Stimulated activated CD8-positive, alpha-beta memory T cell treated with anti-CD3 and anti-CD28 coated beads, Interleukin-7, amount 100 ng/mL, for 4 hours (primary cell): ENCODE results near the gene SLC12A5.
A peak's percentile ranks its signal among the peaks of the same experiment; 100 is the strongest.
"Not testable (repeated sequence)": the region's sequence is repeated elsewhere in the genome, so short reads cannot be mapped to it uniquely, and the experiment has no call there.

Experiments used
- DNase-seq, 2 donors: peaks; one replicate each; pipeline ENCODE4 v3.0.0-alpha.2; 2020; ENCODE audit warnings: low read depth in 2 of 2

The SLC12A5 gene

DNA sequence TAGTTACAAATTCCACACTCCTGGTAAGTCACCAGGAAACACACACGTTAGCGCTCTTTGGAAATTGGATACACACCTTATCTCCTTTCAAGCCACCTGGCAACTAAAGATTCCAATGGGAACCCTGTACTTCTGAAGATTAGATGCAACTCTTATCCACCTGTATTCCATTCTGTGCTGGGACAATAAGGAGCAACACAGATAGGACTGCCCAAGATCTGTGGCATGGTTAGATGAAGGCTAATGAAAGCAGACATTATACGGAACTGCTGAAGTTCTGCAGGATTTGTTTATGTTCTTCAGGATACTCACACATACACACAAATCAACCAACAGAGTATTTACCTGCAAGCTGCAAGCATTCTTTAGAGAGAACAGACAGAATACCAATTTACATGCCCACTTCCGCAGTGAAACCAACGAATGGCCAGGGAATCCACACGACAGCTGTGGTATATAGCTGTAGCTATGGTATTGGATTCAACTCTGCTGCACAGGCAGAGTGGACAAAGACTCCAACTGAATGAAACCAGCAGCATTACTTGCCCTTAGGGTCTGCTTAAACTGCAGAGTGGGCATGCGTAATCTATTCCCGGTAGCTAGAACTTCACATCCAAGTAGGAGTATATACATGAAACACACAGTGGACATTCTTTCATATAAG lies 48.8 kb downstream of the SLC12A5 start:
- no peak for DNase-seq

DNA sequence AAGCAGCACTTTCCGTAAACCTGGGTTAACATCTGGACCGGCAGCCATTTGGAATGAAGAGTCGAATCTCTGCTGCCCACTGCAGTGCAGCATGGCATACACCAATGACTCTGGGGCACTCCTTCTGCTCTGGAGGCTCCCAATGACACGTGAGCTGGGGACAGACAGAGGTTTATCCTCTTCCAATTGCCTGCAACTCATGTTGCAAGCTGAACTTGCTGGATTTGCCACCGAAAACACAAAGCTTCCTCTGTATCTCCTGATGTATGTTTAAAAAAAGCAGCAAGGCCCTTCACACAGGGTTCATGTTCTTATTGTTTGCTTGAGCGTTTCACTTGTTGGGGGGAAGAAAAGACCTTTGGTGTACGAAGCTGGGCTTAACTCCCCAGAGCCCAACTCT lies 49.9 kb downstream of the SLC12A5 start:
- no peak for DNase-seq

DNA sequence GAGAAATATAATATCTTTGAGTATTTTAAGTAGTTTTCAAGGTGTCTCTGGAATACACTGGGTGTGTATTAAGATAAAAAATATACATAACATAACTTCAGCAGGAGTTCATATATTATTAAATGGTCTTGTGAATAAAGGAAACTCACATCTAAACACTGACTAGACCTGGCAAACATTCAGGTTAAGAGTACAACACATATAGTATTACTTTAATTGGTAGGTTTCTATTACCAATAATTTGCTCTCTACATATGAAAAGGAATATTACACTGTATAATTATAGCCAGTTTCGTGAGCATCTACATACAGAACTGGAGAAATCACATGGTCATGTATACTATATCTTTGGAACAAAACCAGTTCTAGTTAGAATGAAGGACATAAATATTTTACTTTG lies 52.1 kb downstream of the SLC12A5 start:
- DNase-seq, result no peak

DNA sequence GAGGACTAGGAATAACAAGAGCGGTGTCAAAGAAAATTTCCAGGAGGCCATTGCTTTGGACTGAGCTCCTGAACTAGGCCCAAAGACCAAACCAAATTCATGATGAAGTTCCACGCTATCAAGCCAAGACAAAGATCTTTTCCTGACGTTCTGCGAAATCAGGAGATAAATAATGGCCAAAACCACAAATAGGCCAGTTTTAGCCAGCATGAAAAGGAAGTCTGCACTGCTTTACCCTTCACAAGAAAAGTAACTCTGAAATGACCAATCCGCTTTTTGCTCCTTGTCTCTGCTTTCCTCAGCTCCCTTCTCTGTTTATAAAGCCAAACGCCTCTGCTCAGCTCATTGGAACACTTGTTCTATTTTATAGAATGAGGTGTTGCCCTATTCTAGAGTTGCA lies 54.1 kb downstream of the SLC12A5 start:
- DNase-seq, result no peak

DNA sequence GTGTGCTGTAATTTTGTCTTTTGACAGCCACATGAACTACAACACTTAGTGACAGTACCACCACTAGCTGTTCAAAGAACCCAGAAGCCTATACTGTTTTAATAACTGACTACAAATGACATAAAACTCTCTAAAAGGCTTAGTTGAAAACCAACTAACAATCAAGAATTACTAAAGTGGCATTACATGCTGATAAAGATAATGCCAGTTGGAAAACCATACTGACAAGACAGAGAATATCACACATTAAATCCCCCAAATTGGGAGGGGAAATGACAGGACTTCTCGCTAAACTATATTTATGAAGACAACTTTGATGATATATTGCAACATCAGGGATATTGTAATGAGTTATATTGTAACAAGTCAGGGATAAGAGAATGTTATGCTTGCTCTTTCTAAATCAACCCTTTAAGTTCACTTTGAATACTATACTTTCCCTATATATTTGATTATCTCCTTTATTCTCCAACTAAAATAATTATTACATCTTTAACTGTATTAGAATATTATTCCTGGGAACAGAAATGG lies 54.6 kb downstream of the SLC12A5 start:
- DNase-seq, result no peak

DNA sequence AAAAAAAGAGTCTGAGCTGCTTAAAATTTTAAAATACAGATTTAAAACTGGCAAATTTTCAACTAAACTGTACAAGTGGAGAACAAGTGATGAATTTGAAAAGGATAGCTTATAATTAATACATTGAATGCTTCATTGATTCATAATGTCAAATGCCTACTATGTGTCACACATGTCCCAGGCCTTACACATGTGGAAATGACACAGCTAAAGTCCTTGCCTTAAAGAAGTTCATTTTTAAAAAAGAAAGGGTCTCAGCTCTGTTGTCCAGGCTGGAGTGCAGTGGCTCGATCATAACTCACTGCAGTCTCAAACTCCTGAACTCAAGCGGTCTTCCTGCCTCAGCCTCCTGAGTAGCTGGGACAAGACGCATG lies 55.8 kb downstream of the SLC12A5 start:
- DNase-seq, result no peak

DNA sequence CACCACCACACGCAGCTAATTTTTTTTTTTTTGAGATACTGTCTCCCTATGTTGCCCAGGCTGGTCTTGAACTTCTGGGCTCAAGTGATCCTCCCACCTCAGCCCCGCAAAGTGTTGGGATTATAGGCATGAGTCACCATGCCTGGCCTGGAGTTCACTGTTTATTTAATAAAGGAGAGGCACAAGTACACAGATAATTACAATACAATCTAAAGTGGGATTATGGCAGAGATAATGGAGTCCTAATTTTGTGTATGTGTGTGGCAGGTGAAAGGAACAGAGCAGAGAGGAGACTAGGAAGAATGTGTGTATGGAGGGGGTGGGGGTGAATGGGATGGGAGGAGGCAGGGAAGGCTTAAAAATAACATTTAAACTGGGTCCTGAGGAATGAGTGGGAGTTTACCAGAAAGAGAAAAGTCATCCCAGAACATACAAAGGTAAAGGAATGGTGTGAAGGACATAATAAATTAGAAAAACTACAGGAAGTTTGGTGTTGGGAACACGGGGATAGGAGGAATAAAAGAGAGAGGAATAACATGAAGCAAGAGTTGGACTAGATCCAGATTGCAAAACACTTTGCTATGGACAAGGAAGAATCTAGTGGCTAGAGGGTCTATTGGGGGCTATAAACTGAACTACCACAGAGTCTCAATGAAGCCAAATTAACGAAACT lies 56.3 kb downstream of the SLC12A5 start:
- DNase-seq, result no peak

DNA sequence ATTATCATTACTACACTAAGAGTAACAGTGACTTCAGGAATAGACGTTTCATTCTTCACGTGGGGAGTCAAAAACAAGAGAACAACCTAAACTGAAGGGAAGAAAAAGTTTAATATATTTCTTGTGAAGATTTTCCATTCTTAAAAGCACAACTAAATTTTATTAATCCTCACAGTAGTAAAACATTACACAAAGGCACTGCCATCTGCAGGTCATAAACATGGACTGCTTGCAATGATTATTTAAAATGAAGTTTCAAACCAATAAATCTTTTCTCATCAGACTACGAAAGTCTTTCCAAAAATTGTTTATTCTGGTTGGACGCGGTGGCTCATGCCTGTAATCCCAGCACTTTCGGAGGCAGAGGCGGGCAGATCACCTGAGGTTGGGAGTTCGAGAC lies 58.1 kb downstream of the SLC12A5 start:
- no peak for DNase-seq

DNA sequence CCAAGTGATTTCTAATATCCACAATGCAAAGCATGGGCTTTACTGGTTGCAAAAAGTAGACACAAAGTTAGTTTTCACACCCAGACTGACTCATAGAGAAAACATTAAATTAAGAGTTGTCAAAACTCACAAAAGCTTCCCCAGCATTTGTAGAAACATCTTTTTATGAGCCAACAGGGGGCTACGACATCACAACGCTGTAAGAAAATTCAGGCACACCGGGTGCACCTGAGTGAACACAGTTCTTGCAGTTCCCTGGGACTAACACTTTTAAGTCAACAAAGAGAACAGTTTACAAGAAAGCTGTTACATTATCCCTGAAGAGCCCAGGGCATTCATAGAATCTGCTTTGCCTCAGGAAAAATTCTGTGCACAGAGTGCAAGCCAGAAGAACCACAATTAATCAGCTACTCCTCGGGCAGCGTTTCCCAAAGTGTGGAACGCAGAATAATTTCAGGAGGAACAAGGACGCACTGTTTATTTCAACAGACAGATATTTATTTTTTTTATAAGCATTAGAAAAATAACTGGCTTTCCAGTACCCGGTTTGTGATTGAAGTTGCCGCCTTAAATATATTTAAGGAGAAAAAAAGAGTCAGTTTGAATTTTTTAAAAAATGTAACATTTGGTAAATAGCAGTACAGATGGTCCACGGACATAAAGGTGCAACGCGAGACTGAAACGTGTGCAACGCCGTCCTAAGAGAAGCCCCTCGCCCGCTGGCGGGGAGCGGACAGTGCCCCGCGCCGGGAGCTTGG lies 59.6 kb downstream of the SLC12A5 start:
- DNase-seq, result no peak

DNA sequence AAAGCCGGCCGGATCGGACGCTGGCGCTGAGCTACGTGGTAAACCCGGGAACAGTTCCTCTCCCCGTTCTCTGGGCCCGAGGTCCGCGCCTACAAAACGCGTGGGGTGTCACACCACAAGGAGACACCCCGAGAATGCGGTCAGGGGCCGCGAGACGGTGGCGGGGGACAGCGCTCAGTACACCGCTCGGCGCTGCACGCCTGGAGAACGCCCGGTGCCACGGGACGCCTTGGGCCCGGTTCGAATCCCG lies 60.1 kb downstream of the SLC12A5 start:
- peak; percentile 17 to 42 for DNase-seq

DNA sequence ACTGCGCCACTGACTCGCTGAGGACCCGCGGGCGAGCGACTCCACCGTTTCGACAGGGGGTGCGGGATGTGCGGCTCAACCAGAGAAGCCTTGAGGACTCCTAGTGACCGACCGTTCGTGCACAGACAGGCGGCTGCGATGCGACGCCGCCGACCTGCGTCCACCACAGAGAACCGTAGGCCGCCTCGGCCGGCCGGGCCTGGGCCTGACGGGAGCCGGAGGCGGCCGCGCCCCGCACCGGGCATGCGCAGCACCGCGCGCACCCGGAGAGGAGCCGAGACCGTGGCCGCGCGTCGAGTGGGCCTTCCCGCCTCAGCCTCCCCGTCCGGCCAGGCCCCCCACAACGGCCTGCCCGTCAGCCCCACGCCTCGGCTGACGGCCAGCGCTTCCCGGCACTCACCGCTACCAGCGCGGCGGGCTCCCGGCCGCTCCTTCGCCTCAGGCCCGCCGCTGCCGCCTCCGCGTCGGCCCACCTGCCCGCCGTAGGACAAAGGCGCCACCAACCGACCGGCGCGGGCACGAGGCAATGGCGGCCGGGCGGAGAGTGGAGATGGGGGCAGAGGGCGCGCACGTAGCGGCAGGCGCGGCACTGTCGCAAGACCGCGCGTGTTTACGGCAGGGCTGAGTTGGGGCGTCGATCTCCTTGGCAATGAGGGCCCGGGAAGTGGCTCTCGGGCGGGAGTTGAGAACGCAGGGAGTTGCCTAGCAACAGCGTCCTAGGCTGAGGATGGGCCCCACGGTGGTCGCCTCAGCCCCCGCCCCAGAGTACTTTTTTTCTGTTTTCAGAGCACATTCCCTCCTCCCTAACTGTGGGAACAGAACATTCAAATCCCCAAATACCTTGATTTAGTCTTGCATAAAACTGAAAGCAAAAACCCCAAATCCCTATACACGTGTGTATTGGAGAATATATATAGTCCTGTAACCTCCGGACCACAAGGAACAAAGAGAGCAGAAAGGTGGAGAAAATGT lies 60.7 kb downstream of the SLC12A5 start, which contains the start of gene NCOA5:
TSS of gene NCOA5 (minus strand) at position 546 of the 972 bp plus-strand sequence. CDS start 10,538 bp downstream, outside the sequence.
- peak; percentile 89 to 94 for DNase-seq

DNA sequence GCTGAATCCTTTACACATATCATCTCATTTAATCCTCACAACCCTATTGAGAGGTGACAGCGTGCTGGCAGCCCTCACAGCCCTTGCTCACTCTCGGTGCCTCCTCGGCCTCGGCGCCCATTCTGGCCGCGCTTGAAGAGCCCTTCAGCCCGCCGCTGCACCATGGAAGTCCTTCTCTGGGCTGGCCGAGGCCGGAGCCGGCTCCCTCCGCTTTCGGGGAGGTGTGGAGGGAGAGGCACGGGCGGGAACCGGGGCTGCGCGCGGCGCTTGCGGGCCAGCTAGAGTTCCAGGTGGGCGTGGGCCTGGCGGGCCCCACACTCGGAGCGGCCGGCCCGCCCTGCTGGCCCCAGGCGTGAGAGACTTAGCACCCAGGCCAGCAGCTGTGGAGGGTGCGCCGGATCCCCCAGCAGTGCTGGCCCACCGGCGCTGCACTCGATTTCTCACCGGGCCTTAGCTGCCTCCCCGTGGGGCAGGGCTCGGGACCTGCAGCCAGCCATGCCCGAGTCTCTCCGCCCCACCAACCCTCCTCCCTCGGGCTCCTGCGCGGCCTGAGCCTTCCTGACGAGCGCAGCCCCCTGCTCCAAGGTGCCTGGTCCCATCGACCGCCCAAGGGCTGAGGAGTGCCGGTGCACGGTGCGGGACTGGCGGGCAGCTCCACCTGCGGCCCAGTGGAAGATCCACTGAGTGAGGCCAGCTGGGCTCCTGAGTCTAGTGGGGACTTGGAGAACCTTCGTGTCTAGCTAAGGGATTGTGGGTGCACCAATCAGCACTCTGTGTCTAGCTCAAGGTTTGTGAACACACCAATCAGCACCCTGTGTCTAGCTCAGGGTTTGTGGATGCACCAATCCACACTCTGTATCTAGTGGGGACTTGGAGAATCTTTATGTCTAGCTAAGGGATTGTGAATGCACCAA lies 62.9 kb downstream of the SLC12A5 start:
- not testable (repeated sequence) for DNase-seq

DNA sequence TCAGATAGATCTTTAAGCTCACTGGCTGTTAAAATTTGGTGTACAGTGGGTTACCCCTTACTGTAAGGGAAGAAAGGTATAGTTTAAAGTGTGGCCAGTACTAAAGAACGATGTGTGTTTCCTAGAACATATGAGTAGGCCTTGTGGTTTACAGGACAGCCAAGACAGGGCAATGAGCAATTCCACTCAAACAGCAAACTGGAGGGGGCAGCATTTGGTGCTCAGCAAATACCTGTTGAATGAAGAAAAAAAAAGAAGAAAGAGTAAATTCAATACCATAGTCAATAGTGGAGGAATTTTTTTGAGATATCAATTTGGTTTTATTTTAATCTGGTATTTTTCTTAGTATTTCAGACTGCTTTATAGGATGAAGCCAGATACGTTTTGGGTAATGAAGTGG lies 64.5 kb downstream of the SLC12A5 start:
- no peak for DNase-seq

DNA sequence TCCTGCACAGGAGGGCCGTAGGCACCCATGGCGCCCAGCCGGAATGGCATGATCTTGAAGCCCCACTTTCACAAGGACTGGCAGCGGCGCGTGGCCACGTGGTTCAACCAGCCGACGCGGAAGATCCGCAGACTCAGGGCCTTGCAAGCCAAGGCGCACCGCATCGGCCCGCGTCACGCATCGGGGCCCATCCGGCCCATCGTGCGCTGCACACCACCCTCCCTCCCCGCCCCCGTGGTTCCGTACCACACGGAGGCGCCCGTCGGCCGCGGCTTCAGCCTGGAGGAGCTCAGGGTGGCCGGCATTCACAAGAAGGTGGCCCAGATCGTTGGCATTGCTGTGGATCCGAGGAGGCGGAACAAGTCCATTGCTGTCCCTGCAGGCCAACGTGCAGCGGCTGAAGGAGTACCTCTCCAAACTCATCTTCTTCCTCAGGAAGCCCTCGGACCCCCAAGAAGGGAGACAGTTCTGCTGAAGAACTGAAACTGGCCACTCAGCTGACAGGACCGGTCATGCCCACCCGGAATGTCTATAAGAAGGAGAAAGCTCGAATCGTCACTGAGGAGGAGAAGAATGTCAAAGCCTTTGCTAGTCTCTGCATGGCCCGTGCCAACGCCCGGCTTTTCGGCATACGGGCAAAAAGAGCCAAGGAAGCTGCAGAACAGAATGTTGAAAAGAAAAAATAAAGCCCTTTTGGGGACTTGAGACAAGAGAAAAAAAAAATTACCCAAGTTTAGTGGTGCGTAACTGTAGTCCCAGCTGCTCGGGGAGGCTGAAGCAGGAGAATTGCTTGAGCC lies 70.7 kb downstream of the SLC12A5 start:
- DNase-seq, result no peak

DNA sequence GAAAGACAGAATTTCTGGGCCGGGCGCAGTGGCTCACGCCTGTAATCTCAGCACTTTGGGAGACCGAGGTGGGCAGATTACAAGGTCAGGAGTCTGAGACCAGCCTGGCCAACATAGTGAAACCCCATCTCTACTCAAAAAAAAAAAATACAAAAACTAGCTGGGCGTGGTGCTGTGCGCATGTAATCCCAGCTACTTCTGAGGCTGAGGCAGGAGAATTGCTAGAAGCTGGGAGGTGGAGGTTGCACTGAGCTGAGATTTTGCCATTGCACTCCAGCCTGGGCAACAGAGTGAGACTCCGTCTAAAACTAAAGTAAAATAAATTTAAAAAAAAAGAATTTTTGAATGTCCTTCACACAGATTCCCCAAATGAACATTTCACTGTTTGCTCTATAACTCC lies 71.4 kb downstream of the SLC12A5 start:
- not testable (repeated sequence) for DNase-seq

DNA sequence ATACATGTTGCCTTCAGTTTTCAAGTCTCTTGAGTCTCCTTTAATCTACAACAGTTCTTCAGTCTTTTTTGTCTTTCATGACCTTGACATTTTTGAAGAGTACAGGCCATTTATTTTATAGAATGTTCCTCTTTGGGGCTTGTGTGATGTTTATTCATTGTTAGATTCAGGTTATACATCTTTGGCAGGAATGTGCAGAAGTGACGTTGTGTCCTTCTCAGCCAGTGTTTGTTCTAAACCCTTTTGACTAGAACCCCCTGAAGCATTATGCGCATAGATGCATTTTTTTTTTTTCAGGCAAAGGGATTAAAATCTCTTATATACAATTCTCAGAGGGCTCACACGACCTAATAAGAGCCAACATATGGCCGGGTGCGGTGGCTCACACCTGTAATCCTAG lies 72.0 kb downstream of the SLC12A5 start:
- DNase-seq, result no peak

DNA sequence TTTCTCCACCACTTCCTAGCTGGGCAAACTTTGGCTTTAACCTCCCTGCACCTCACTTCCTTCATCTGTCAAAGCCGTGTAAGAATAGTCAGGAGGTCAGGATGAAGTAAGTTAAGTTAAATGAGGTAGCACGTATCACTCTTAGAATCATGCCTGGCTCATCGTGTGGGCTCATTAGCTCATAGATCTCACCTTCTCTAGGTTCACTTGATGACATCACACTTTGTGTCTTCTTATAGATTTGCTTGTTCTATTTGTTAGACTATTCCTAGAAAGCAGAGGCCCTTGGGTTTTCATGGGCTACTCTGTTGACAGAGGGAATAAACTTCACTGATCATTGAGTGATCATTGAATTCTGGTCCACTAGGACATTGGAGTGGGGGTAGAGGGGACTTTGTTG lies 72.9 kb downstream of the SLC12A5 start:
- no peak for DNase-seq

DNA sequence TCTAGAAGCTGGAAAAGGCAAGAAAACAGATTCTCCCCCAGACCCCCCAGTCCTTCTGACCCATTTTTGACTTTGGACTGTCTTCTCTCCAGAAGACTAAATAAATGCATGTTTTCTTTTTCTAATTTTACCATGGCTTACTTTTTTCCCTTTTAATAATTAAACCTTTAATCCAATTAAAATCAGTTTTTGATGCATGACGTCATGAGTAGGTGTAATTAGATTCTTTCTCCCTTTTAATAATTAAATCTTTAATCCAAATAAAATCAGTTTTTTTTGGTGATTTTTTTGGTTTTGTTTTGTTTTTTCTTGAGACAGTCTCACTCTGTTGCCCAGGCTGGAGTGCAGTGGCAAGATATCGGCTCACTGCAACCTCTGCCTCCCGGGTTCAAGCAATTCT lies 73.9 kb downstream of the SLC12A5 start:
- DNase-seq, result no peak

DNA sequence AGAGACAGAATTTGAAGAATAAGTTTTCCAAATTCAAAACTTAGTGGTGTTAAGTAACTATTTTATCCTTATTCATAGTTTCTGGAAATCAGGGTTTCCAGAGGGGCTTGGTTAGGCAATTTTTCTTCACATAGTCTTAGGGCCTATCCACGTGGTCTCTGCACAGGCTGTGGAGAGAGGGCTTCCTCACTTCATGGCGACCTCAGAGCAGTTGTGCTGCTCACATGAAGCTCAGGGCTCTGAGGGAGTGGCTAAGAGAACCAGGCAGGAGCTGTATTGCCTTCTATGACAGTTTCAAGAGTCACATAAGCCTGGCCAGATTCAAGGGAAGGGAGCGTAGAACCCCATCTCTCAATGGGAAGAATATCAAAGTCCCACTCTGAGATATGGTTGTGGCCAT lies 75.2 kb downstream of the SLC12A5 start:
- DNase-seq, result no peak

DNA sequence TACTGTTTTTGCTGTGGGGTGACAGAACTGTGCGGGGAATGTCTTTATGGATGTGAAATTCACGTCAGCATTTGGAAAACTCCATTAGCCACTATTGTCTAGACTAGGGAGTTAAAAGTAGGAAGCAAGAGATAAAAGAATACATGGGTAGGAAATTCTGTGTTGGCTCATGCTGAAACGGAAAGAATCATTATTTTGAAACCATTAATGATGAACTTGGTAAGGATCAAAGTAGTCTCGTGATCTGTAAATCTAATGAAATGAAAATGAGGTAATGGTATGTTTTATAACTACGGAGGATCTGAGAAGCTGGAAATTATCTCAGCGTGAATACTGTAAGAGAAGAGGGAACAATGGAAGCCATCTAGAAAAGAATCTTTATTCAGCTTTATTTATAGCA lies 78.0 kb downstream of the SLC12A5 start:
- DNase-seq, result no peak
